Fibroblast of lung (primary cell): ENCODE results near the gene HERC3.

ENCODE experiments used
- EZH2 ChIP-seq: IDR thresholded peaks from 2 replicates; pipeline ENCODE4 v1.5.1; 2012; ENCODE audit warnings: low read length, control low read depth, mild to moderate bottlenecking; ENCODE audit errors: missing control alignments
- TF ChIP-seq, protein P1 (sequence below), 2 donors: IDR thresholded peaks in 1 of 2; conservative IDR thresholded peaks in 1 of 2; 1 replicate in 1 of 2; 2 replicates in 1 of 2; pipeline ENCODE4 v1.5.1; 2011 to 2012; ENCODE audit warnings: low read length in 2 of 2, control low read depth in 1 of 2, inconsistent platforms in 1 of 2, low read depth in 1 of 2, mild to moderate bottlenecking in 1 of 2

DNA sequence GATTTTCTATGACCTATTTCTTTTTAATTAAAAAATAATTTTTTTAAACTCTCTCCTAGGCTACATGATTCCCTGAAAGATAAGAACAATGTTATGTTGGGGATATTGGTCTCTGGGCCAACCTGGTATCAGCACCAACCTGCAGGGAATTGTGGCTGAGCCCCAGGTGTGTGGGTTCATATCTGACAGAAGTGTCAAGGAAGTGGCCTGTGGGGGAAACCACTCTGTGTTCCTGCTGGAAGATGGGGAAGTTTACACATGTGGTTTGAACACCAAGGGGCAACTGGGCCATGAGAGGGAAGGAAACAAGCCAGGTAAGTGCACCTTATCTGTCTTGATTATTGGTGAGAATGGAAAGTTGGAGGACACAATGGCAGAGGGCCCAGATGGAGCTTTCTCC, 13.5 kb downstream of the HERC3 start:
- TF ChIP-seq EZH2: no peak
- TF ChIP-seq, protein P1, sequence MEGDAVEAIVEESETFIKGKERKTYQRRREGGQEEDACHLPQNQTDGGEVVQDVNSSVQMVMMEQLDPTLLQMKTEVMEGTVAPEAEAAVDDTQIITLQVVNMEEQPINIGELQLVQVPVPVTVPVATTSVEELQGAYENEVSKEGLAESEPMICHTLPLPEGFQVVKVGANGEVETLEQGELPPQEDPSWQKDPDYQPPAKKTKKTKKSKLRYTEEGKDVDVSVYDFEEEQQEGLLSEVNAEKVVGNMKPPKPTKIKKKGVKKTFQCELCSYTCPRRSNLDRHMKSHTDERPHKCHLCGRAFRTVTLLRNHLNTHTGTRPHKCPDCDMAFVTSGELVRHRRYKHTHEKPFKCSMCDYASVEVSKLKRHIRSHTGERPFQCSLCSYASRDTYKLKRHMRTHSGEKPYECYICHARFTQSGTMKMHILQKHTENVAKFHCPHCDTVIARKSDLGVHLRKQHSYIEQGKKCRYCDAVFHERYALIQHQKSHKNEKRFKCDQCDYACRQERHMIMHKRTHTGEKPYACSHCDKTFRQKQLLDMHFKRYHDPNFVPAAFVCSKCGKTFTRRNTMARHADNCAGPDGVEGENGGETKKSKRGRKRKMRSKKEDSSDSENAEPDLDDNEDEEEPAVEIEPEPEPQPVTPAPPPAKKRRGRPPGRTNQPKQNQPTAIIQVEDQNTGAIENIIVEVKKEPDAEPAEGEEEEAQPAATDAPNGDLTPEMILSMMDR (conservative IDR thresholded peaks at IDR 0.05 in 1 of 2, IDR thresholded peaks at IDR 0.05 in 1 of 2; ENCODE audit: low read depth in 1 of 2, low read length in 2 of 2): no peak
